ENCODE results near the gene CHRNA4.

DNA sequence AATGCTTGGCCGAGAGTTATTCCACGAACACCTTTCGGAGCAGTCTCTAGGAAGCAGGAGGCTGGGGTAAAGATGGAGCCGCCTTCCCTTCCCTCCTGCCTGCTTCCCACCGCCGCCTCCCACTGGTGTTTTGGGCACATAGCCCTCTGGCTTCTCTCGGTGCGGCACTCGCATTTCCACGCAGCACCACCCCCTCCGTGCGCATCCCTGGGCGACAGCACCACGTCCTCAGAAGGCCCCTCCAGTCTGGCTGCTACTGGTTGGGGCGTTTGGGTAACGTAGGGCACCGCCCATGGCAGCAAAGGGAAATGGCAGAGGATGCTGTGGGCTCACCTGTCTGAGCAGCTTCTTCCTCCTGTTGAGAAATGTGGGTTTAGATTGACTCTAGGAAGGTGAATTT lies 65.7 kb downstream of the CHRNA4 start:
- TF ChIP-seq, protein P1, sequence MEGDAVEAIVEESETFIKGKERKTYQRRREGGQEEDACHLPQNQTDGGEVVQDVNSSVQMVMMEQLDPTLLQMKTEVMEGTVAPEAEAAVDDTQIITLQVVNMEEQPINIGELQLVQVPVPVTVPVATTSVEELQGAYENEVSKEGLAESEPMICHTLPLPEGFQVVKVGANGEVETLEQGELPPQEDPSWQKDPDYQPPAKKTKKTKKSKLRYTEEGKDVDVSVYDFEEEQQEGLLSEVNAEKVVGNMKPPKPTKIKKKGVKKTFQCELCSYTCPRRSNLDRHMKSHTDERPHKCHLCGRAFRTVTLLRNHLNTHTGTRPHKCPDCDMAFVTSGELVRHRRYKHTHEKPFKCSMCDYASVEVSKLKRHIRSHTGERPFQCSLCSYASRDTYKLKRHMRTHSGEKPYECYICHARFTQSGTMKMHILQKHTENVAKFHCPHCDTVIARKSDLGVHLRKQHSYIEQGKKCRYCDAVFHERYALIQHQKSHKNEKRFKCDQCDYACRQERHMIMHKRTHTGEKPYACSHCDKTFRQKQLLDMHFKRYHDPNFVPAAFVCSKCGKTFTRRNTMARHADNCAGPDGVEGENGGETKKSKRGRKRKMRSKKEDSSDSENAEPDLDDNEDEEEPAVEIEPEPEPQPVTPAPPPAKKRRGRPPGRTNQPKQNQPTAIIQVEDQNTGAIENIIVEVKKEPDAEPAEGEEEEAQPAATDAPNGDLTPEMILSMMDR (IDR thresholded peaks at IDR 0.05; ENCODE audit: low read depth, low read length), result peak; percentile 9
- TF ChIP-seq, protein P2, sequence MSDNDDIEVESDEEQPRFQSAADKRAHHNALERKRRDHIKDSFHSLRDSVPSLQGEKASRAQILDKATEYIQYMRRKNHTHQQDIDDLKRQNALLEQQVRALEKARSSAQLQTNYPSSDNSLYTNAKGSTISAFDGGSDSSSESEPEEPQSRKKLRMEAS (IDR thresholded peaks at IDR 0.05; ENCODE audit: low read depth, low read length), result no peak
- TF ChIP-seq POLR2A (IDR thresholded peaks at IDR 0.05; ENCODE audit: extremely low read depth, insufficient read length), result no peak
- no peak for TF ChIP-seq MYC (IDR thresholded peaks at IDR 0.05; ENCODE audit: low read depth, low read length)
